Measurements from ENCODE around the gene OS9. TPM values are rescaled to one million over a fixed set of nuclear protein-coding genes. Genes with fewer than 3 reads are reported as not detected.
"Not testable (repeated sequence)": the region's sequence is repeated elsewhere in the genome, so short reads cannot be mapped to it uniquely, and the experiment has no call there.

OS9 gene
- total RNA-seq (100 to 1,000 TPM; 145 to 168 (median 154) TPM), polyA plus RNA-seq (127 TPM)
- long read RNA-seq, donor 1, transcript OS9-201 (14 exons, 2,505 nt) = minor isoform, 52 of 469 reads
- long read RNA-seq, donor 1, transcript OS9-220 (14 exons, 2,135 nt) = major isoform, 157 of 469 reads
- long read RNA-seq, donor 1, transcript OS9-202 (15 exons, 2,691 nt) = minor isoform, 121 of 469 reads
- long read RNA-seq, donor 1, transcript OS9-203 (14 exons, 2,457 nt) = minor isoform, 7 of 469 reads
- long read RNA-seq, donor 1, partial matches to known transcripts = 64 of 469 reads
- long read RNA-seq, donor 1, other reads (novel, unspliced or antisense) = 65 of 469 reads
- long read RNA-seq, donor 2, transcript OS9-220 (14 exons, 2,135 nt) = major isoform, 69 of 190 reads
- long read RNA-seq, donor 2, transcript OS9-201 (14 exons, 2,505 nt) = minor isoform, 18 of 190 reads
- long read RNA-seq, donor 2, transcript OS9-203 (14 exons, 2,457 nt) = minor isoform, 9 of 190 reads
- long read RNA-seq, donor 2, transcript OS9-202 (15 exons, 2,691 nt) = minor isoform, 44 of 190 reads
- long read RNA-seq, donor 2, partial matches to known transcripts = 15 of 190 reads
- long read RNA-seq, donor 2, other reads (novel, unspliced or antisense) = 33 of 190 reads
- long read RNA-seq, donor 3, transcript OS9-220 (14 exons, 2,135 nt) = major isoform, 393 of 1,011 reads
- long read RNA-seq, donor 3, transcript OS9-201 (14 exons, 2,505 nt) = minor isoform, 149 of 1,011 reads
- long read RNA-seq, donor 3, transcript OS9-202 (15 exons, 2,691 nt) = minor isoform, 211 of 1,011 reads
- long read RNA-seq, donor 3, transcript OS9-203 (14 exons, 2,457 nt) = minor isoform, 19 of 1,011 reads
- long read RNA-seq, donor 3, partial matches to known transcripts = 90 of 1,011 reads
- long read RNA-seq, donor 3, other reads (novel, unspliced or antisense) = 135 of 1,011 reads
- long read RNA-seq, donor 4, transcript OS9-201 (14 exons, 2,505 nt) = minor isoform, 23 of 212 reads
- long read RNA-seq, donor 4, transcript OS9-220 (14 exons, 2,135 nt) = major isoform, 69 of 212 reads
- long read RNA-seq, donor 4, transcript OS9-202 (15 exons, 2,691 nt) = minor isoform, 56 of 212 reads
- long read RNA-seq, donor 4, partial matches to known transcripts = 16 of 212 reads
- long read RNA-seq, donor 4, other reads (novel, unspliced or antisense) = 43 of 212 reads

- no peaks in the 10 kb centered on the region for H3K27me3 ChIP-seq (ENCODE audit: control insufficient read depth, insufficient read depth)
- intact Hi-C loops (cut with DNase I) = no loop called here
- peak within 1 kb of the TSS; percentile 86 for H3K4me3 ChIP-seq (ENCODE audit: low read length)
- peaks cover 3% of the 10 kb centered on the region for H3K4me1 ChIP-seq (ENCODE audit: control insufficient read depth, insufficient read depth, low read length)
- peak; percentile 94 to 98 (median 95) for DNase-seq
- WGBS = under 1% methylated on average over 45 of the region's 45 CpGs
- ATAC-seq = peak; percentile 99
- H3K27ac ChIP-seq (ENCODE audit: low read length) = peak within 1 kb of the TSS; percentile 83
- H3K9me3 ChIP-seq (ENCODE audit: control insufficient read depth, low read length) = no peaks in the 10 kb centered on the region
Observed at GRCh38 chr12:57693659-57694458, at the start of gene OS9. Gene OS9 (plus strand): TSS chr12:57694132. CDS start chr12:57694162, 30 bp downstream.

- H3K27ac ChIP-seq (ENCODE audit: low read length); H3K9me3 ChIP-seq (ENCODE audit: control insufficient read depth, low read length); DNase-seq; H3K4me1 ChIP-seq (ENCODE audit: control insufficient read depth, insufficient read depth, low read length); ATAC-seq; intact Hi-C loops (cut with DNase I); H3K27me3 ChIP-seq (ENCODE audit: control insufficient read depth, insufficient read depth); H3K4me3 ChIP-seq (ENCODE audit: low read length): not testable (repeated sequence)
- 66% methylated on average over 11 of the region's 13 CpGs for whole genome bisulfite sequencing
Observed at GRCh38 chr12:57645990-57646658, 47.8 kb upstream of the OS9 start.

DNA sequence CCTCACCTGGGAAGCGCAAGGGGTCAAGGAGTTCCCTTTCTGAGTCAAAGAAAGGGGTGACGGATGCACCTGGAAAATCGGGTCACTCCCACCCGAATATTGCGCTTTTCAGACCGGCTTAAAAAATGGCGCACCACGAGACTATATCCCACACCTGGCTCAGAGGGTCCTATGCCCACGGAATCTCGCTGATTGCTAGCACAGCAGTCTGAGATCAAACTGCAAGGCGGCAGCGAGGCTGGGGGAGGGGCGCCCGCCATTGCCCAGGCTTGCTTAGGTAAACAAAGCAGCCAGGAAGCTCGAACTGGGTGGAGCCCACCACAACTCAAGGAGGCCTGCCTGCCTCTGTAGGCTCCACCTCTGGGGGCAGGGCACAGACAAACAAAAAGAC lies 47.3 kb upstream of the OS9 start:
- H3K27me3 ChIP-seq (ENCODE audit: control insufficient read depth, insufficient read depth); ATAC-seq; H3K4me3 ChIP-seq (ENCODE audit: low read length); intact Hi-C loops (cut with DNase I); DNase-seq; H3K27ac ChIP-seq (ENCODE audit: low read length); H3K9me3 ChIP-seq (ENCODE audit: control insufficient read depth, low read length); H3K4me1 ChIP-seq (ENCODE audit: control insufficient read depth, insufficient read depth, low read length): not testable (repeated sequence)
- 91% methylated on average over 10 of the region's 15 CpGs for WGBS

DNA sequence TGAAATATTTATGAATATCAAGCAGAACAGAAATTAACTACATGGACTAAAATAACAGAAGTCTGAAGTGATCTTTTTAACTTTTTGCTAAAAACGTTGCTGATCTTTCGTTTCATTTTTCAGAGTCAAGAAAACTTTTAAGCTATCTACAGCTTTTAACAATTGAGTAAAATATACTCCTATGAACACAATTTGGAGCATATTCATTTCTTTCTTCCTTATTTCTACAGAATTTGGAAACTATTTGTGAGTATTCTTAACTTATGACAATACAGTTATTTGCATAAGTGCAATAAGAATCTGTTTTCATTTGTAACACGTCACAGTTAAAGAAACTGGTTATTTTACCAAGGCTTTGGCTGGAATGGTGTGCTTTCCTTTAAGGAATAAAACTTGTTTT lies 39.9 kb upstream of the OS9 start:
- intact Hi-C loops (cut with DNase I) = no loop called here
- no peaks in the 10 kb centered on the region for H3K4me1 ChIP-seq (ENCODE audit: control insufficient read depth, insufficient read depth, low read length)
- DNase-seq (no peak), ATAC-seq (no peak)
- no peak overlapping the region for H3K4me3 ChIP-seq (ENCODE audit: low read length)
- H3K27me3 ChIP-seq (ENCODE audit: control insufficient read depth, insufficient read depth) = no peaks in the 10 kb centered on the region
- no peaks in the 10 kb centered on the region for H3K9me3 ChIP-seq (ENCODE audit: control insufficient read depth, low read length)
- H3K27ac ChIP-seq (ENCODE audit: low read length) = no peak overlapping the region
- 55% methylated on average over 3 of the region's 3 CpGs for WGBS

GRCh38 chr12:57655541-57656240 lies 38.2 kb upstream of the OS9 start:
- DNase-seq = no peak
- Histone ChIP-seq H3K27ac (ENCODE audit: low read length) (no peak overlapping the region), H3K9me3 (ENCODE audit: control insufficient read depth, low read length) (no peaks in the 10 kb centered on the region), H3K27me3 (ENCODE audit: control insufficient read depth, insufficient read depth) (no peaks in the 10 kb centered on the region), H3K4me3 (ENCODE audit: low read length) (no peak overlapping the region), H3K4me1 (ENCODE audit: control insufficient read depth, insufficient read depth, low read length) (no peaks in the 10 kb centered on the region)
- ATAC-seq = no peak
- intact Hi-C loops (cut with DNase I) = no loop called here
- WGBS = 77% methylated on average over 23 of the region's 23 CpGs

GRCh38 chr12:57656408-57656807 lies 37.5 kb upstream of the OS9 start:
- DNase-seq; H3K27me3 ChIP-seq (ENCODE audit: control insufficient read depth, insufficient read depth); H3K4me3 ChIP-seq (ENCODE audit: low read length); ATAC-seq; intact Hi-C loops (cut with DNase I); H3K4me1 ChIP-seq (ENCODE audit: control insufficient read depth, insufficient read depth, low read length); H3K27ac ChIP-seq (ENCODE audit: low read length); H3K9me3 ChIP-seq (ENCODE audit: control insufficient read depth, low read length): not testable (repeated sequence)
- 80% methylated on average over 4 of the region's 4 CpGs for WGBS

- H3K27ac ChIP-seq (ENCODE audit: low read length) = no peak overlapping the region
- no peak overlapping the region for H3K4me3 ChIP-seq (ENCODE audit: low read length)
- H3K4me1 ChIP-seq (ENCODE audit: control insufficient read depth, insufficient read depth, low read length) = no peaks in the 10 kb centered on the region
- 50% methylated on average over 3 of the region's 3 CpGs for WGBS
- no peaks in the 10 kb centered on the region for H3K27me3 ChIP-seq (ENCODE audit: control insufficient read depth, insufficient read depth)
- no peaks in the 10 kb centered on the region for H3K9me3 ChIP-seq (ENCODE audit: control insufficient read depth, low read length)
- ATAC-seq (peak; percentile 29 to 31), DNase-seq (no peak)
- intact Hi-C loops (cut with DNase I) = no loop called here
Observed at GRCh38 chr12:57657744-57658143, 36.2 kb upstream of the OS9 start.

DNA sequence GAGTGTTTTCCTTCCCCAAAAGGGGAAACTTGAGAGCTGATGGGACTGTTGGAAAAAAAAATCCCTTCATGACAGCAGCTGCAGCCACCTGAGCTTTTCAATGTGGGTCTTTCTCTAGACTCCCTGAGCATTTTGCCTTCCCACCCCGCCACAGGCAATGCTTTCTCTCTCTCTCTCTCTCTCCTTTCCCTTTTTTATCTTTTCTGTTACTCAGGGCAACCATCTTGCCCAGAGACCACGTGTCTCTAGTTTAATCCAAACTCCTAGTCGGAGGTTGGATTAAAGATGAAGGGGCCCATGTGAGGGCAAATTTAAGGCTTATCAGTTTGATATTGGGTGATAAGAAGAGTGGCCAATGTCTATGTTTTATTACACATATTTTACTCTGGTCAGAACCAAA lies 35.0 kb upstream of the OS9 start:
- WGBS = 39% methylated on average over 3 of the region's 3 CpGs
- ATAC-seq = no peak

DNA sequence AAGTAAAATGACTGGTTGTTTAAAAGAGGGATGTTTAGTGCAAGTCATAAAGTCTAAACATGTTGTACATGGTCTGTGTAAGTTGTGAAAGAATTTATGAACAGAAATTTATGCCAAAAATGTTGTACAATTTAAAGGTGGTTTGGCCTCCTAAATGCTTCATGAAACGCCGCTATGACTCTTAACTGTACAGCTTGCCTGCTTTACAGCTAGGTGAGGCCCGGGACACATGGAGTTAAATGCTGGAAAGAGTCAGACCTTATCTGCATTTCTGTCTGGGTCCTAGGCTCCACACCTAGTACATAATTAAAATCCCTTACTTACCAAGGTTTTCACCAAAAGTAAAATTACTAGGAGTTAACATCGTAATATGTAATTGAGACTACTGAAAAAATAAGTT lies 32.6 kb upstream of the OS9 start:
- Histone ChIP-seq H3K9me3 (ENCODE audit: control insufficient read depth, low read length) (no peaks in the 10 kb centered on the region), H3K27ac (ENCODE audit: low read length) (no peak overlapping the region), H3K27me3 (ENCODE audit: control insufficient read depth, insufficient read depth) (no peaks in the 10 kb centered on the region), H3K4me3 (ENCODE audit: low read length) (no peak overlapping the region), H3K4me1 (ENCODE audit: control insufficient read depth, insufficient read depth, low read length) (no peaks in the 10 kb centered on the region)
- no peak for DNase-seq
- 81% methylated on average over 4 of the region's 4 CpGs for WGBS
- ATAC-seq = no peak
- intact Hi-C loops (cut with DNase I) = no loop called here

More for the DNA sequence above, 35.0 kb upstream of the OS9 start:
- intact Hi-C loops (cut with DNase I) = no loop called here
- Histone ChIP-seq H3K27me3 (ENCODE audit: control insufficient read depth, insufficient read depth) (no peaks in the 10 kb centered on the region), H3K4me3 (ENCODE audit: low read length) (no peak overlapping the region), H3K4me1 (ENCODE audit: control insufficient read depth, insufficient read depth, low read length) (no peaks in the 10 kb centered on the region), H3K27ac (ENCODE audit: low read length) (no peak overlapping the region), H3K9me3 (ENCODE audit: control insufficient read depth, low read length) (no peaks in the 10 kb centered on the region)
- no peak for DNase-seq
